A549 (cell line): ENCODE measurements around the gene THTPA.

Experiments
- BCL3 ChIP-seq: fragments of >200 bp; sonication (Bioruptor Twin); formaldehyde crosslinking; IDR thresholded peaks from 3 replicates; pipeline ENCODE4 v1.6.1; 2016
- CTCF ChIP-seq: fragments of >200 bp; sonication (Bioruptor Twin); formaldehyde crosslinking; IDR thresholded peaks from 3 replicates; pipeline ENCODE4 v1.5.1; 2016
- EHMT2 ChIP-seq: fragments of 200-600 bp; sonication (generic); IDR thresholded peaks from 2 replicates; pipeline ENCODE4 v1.6.1; 2016; ENCODE audit warnings: antibody characterized with exemption, low read depth, mild to moderate bottlenecking, moderate library complexity
- KDM5A ChIP-seq: fragments of 200-600 bp; sonication (generic); IDR thresholded peaks from 2 replicates; pipeline ENCODE4 v1.6.1; 2016; ENCODE audit warnings: antibody characterized with exemption, mild to moderate bottlenecking
- MAFK ChIP-seq: fragments of 450-650 bp; IDR thresholded peaks from 2 replicates; pipeline ENCODE4 v1.6.1; 2014; ENCODE audit not compliant: partially characterized antibody
- NFE2L2 ChIP-seq: fragments of 150-350 bp; conservative IDR thresholded peaks from 2 replicates; pipeline ENCODE4 v1.6.1; 2014; ENCODE audit warnings: low read length
- NR3C1 ChIP-seq: fragments of >200 bp; sonication (Bioruptor Twin); formaldehyde crosslinking; IDR thresholded peaks from 3 replicates; pipeline ENCODE4 v1.6.1; 2017
- POLR2A ChIP-seq: IDR thresholded peaks from 2 replicates; pipeline ENCODE4 v1.6.1; 2012; ENCODE audit warnings: mild to moderate bottlenecking, low read length
- POLR2AphosphoS2 ChIP-seq: conservative IDR thresholded peaks from 2 replicates; pipeline ENCODE4 v1.6.1; 2012; ENCODE audit warnings: low read length, improper control_type of control experiment, inconsistent platforms
- REST ChIP-seq: fragments of 200-600 bp; sonication (generic); IDR thresholded peaks from 2 replicates; pipeline ENCODE4 v1.6.1; 2016; ENCODE audit warnings: antibody characterized with exemption, mild to moderate bottlenecking, moderate library complexity

- TF ChIP-seq POLR2A: no peak
- TF ChIP-seq CTCF: no peak
- no peak for TF ChIP-seq KDM5A
- TF ChIP-seq NFE2L2: no peak
- no peak for TF ChIP-seq EHMT2
- TF ChIP-seq POLR2AphosphoS2: no peak
- TF ChIP-seq MAFK: no peak
- no peak for TF ChIP-seq REST
- TF ChIP-seq BCL3: no peak
- TF ChIP-seq NR3C1: no peak
These were observed 5.2 kb upstream of the THTPA start for GRCh38 chr14:23550812-23551265.
